GM18870 (cell line): ENCODE data around the gene ASB2.

Source experiments
- ATAC-seq: cut with Tn5 transposase; IDR thresholded peaks from one replicate; pipeline ENCODE4 v1.9.1; 2021; ENCODE audit warnings: moderate library complexity; ENCODE audit not compliant: unreplicated experiment

ASB2 gene

GRCh38 chr14:93976477-93977057 is at the start of gene ASB2:
Gene ASB2 (minus strand): TSS chr14:93976570. CDS start chr14:93964539, 12,031 bp downstream.
- peak; percentile 10 for ATAC-seq

- no peak for ATAC-seq
These were observed 49.4 kb upstream of the ASB2 start for GRCh38 chr14:94025720-94026119.

- no peak for ATAC-seq
These were observed 48.2 kb upstream of the ASB2 start for GRCh38 chr14:94024549-94024948.

- no peak for ATAC-seq
These were observed 46.4 kb upstream of the ASB2 start for GRCh38 chr14:94022532-94023411.

GRCh38 chr14:94021416-94022157 is 45.2 kb upstream of the ASB2 start:
- ATAC-seq: no peak

GRCh38 chr14:94021001-94021400 is 44.6 kb upstream of the ASB2 start:
- no peak for ATAC-seq

- no peak for ATAC-seq
These were observed 43.9 kb upstream of the ASB2 start for GRCh38 chr14:94020267-94020666.

GRCh38 chr14:94019329-94019728 is 43.0 kb upstream of the ASB2 start:
- no peak for ATAC-seq

- ATAC-seq: no peak
These were observed 41.9 kb upstream of the ASB2 start for GRCh38 chr14:94018308-94018707.

GRCh38 chr14:94016446-94016976 is 40.1 kb upstream of the ASB2 start:
- no peak for ATAC-seq

GRCh38 chr14:94015223-94015622 is 38.9 kb upstream of the ASB2 start:
- no peak for ATAC-seq

- no peak for ATAC-seq
These were observed 38.0 kb upstream of the ASB2 start for GRCh38 chr14:94014382-94014781.

- ATAC-seq: no peak
These were observed 35.4 kb upstream of the ASB2 start for GRCh38 chr14:94011795-94012194.

GRCh38 chr14:94010625-94011024 is 34.3 kb upstream of the ASB2 start:
- ATAC-seq: no peak

GRCh38 chr14:94009767-94010166 is 33.4 kb upstream of the ASB2 start:
- ATAC-seq: peak; percentile 36

GRCh38 chr14:94008234-94008633 is 31.9 kb upstream of the ASB2 start:
- ATAC-seq: no peak

GRCh38 chr14:94005324-94006073 is 29.1 kb upstream of the ASB2 start:
- ATAC-seq: no peak

- no peak for ATAC-seq
These were observed 27.6 kb upstream of the ASB2 start for GRCh38 chr14:94004015-94004414.

- no peak for ATAC-seq
These were observed 27.0 kb upstream of the ASB2 start for GRCh38 chr14:94003397-94003796.

- ATAC-seq: no peak
These were observed 25.4 kb upstream of the ASB2 start for GRCh38 chr14:94001501-94002396.
